ENCODE results near the gene ZBTB39.
"Not testable (repeated sequence)": the region's sequence is repeated elsewhere in the genome, so short reads cannot be mapped to it uniquely, and the experiment has no call there.

The ZBTB39 gene

DNA sequence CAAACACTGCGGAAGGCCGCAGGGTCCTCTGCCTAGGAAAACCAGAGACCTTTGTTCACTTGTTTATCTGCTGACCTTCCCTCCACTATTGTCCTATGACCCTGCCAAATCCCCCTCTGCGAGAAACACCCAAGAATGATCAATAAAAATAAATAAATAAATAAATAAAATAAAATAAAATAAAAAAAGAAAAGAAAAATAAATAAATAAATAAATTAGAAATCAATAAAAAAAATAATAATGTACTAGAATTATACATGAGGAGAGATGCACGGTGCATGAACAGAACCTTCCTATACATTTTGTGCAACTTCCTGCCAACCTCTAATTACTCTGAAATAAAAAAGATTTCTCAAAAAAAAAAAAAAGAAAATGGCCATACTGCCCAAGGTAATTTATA lies 41.2 kb downstream of the ZBTB39 start:
- H3F3A ChIP-seq (ENCODE audit: insufficient read depth, low read length); H2AFZ ChIP-seq (ENCODE audit: low read length); H3K9me3 ChIP-seq (ENCODE audit: low read length); H3K9me2 ChIP-seq (ENCODE audit: low read depth, low read length); H3K27me3 ChIP-seq (ENCODE audit: insufficient read depth, low read length); H3K4me1 ChIP-seq (ENCODE audit: insufficient read depth, low read length, severe bottlenecking); H3K79me2 ChIP-seq (ENCODE audit: insufficient read depth, low read length); H4K20me1 ChIP-seq (ENCODE audit: insufficient read depth, low read length); H3K4me3 ChIP-seq (ENCODE audit: low read depth, low read length, poor library complexity, severe bottlenecking); H3K9ac ChIP-seq (ENCODE audit: low read length); H3K36me3 ChIP-seq (ENCODE audit: insufficient read depth, low read length); H3K27ac ChIP-seq (ENCODE audit: low read depth, low read length, poor library complexity, severe bottlenecking); H3K4me2 ChIP-seq (ENCODE audit: low read length): not testable (repeated sequence)

DNA sequence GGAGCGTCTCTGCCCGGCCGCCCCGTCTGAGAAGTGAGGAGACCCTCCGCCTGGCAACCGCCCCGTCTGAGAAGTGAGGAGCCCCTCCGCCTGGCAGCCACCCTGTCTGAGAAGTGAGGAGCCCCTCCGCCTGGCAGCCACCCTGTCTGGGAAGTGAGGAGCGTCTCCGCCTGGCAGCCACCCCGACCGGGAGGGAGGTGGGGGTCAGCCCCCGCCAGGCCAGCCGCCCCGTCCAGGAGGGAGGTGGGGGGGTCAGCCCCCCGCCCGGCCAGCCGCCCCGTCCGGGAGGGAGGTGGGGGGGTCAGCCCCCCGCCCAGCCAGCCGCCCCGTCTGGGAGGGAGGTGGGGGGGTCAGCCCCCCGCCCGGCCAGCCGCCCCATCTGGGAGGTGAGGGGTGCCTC lies 42.8 kb downstream of the ZBTB39 start:
- not testable (repeated sequence) for H3F3A ChIP-seq (ENCODE audit: insufficient read depth, low read length); H3K36me3 ChIP-seq (ENCODE audit: insufficient read depth, low read length); H2AFZ ChIP-seq (ENCODE audit: low read length); H4K20me1 ChIP-seq (ENCODE audit: insufficient read depth, low read length); H3K79me2 ChIP-seq (ENCODE audit: insufficient read depth, low read length); H3K27me3 ChIP-seq (ENCODE audit: insufficient read depth, low read length); H3K4me2 ChIP-seq (ENCODE audit: low read length); H3K9ac ChIP-seq (ENCODE audit: low read length); H3K4me1 ChIP-seq (ENCODE audit: insufficient read depth, low read length, severe bottlenecking); H3K4me3 ChIP-seq (ENCODE audit: low read depth, low read length, poor library complexity, severe bottlenecking); H3K27ac ChIP-seq (ENCODE audit: low read depth, low read length, poor library complexity, severe bottlenecking); H3K9me2 ChIP-seq (ENCODE audit: low read depth, low read length); H3K9me3 ChIP-seq (ENCODE audit: low read length)

DNA sequence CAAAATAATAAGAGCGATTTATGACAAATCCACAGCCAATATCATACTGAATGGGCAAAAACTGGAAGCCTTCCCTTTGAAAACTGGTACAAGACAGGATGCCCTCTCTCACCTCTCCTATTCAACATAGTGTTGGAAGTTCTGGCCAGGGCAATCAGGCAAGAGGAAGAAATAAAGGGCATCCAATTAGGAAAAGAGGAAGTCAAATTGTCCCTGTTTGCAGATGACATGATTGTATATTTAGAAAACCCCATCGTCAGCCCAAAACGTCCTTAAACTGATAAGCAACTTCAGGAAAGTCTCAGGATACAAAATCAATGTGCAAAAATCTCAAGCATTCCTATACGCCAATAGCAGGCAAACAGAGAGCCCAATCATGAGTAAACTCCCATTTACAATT lies 44.1 kb downstream of the ZBTB39 start:
- not testable (repeated sequence) for H3K4me2 ChIP-seq (ENCODE audit: low read length); H3K27ac ChIP-seq (ENCODE audit: low read depth, low read length, poor library complexity, severe bottlenecking); H3K9me2 ChIP-seq (ENCODE audit: low read depth, low read length); H3K79me2 ChIP-seq (ENCODE audit: insufficient read depth, low read length); H3K9ac ChIP-seq (ENCODE audit: low read length); H3F3A ChIP-seq (ENCODE audit: insufficient read depth, low read length); H2AFZ ChIP-seq (ENCODE audit: low read length); H3K4me1 ChIP-seq (ENCODE audit: insufficient read depth, low read length, severe bottlenecking); H3K36me3 ChIP-seq (ENCODE audit: insufficient read depth, low read length); H3K4me3 ChIP-seq (ENCODE audit: low read depth, low read length, poor library complexity, severe bottlenecking); H3K9me3 ChIP-seq (ENCODE audit: low read length); H3K27me3 ChIP-seq (ENCODE audit: insufficient read depth, low read length); H4K20me1 ChIP-seq (ENCODE audit: insufficient read depth, low read length)

DNA sequence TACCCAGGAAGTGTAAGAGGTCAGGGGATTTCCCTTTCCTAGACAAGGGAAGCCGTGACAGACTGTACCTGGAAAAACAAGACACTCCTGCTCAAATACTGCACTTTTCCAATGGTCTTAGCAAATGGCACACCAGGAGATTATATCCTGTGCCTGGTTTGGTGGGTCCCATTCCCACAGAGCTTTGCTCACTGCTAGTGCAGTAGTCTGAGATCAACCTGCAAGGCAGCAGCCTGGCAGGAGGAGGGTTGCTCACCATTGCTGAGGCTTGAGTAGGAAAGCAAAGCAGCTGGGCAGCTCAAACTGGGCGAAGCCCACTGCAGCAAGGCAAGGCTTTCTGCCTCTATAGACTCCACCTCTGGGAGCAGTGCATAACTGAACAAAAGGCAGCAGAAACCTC lies 47.9 kb downstream of the ZBTB39 start:
- no peaks in the 10 kb centered on the region for H3K9me3 ChIP-seq (ENCODE audit: low read length)
- H3K27ac ChIP-seq (ENCODE audit: low read depth, low read length, poor library complexity, severe bottlenecking) = no peak overlapping the region
- no peak for TF ChIP-seq EZH2 (IDR thresholded peaks at IDR 0.05; ENCODE audit: borderline replicate concordance, low read length)
- TF ChIP-seq, protein P1, sequence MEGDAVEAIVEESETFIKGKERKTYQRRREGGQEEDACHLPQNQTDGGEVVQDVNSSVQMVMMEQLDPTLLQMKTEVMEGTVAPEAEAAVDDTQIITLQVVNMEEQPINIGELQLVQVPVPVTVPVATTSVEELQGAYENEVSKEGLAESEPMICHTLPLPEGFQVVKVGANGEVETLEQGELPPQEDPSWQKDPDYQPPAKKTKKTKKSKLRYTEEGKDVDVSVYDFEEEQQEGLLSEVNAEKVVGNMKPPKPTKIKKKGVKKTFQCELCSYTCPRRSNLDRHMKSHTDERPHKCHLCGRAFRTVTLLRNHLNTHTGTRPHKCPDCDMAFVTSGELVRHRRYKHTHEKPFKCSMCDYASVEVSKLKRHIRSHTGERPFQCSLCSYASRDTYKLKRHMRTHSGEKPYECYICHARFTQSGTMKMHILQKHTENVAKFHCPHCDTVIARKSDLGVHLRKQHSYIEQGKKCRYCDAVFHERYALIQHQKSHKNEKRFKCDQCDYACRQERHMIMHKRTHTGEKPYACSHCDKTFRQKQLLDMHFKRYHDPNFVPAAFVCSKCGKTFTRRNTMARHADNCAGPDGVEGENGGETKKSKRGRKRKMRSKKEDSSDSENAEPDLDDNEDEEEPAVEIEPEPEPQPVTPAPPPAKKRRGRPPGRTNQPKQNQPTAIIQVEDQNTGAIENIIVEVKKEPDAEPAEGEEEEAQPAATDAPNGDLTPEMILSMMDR (IDR thresholded peaks at IDR 0.05; ENCODE audit: low read length) = no peak
- no peaks in the 10 kb centered on the region for H3K79me2 ChIP-seq (ENCODE audit: insufficient read depth, low read length)
- H3K4me2 ChIP-seq (ENCODE audit: low read length) = no peak overlapping the region
- no peaks in the 10 kb centered on the region; the same call in 1 of the 2 replicates for H3K27me3 ChIP-seq (ENCODE audit: insufficient read depth, low read length)
- H2AFZ ChIP-seq (ENCODE audit: low read length) = no peak overlapping the region
- H4K20me1 ChIP-seq (ENCODE audit: insufficient read depth, low read length) = no peaks in the 10 kb centered on the region
- H3K9ac ChIP-seq (ENCODE audit: low read length) = no peak overlapping the region
- no peaks in the 10 kb centered on the region for H3F3A ChIP-seq (ENCODE audit: insufficient read depth, low read length)
- H3K9me2 ChIP-seq (ENCODE audit: low read depth, low read length) = no peaks in the 10 kb centered on the region
- H3K36me3 ChIP-seq (ENCODE audit: insufficient read depth, low read length) = no peaks in the 10 kb centered on the region
- no peak overlapping the region for H3K4me3 ChIP-seq (ENCODE audit: low read depth, low read length, poor library complexity, severe bottlenecking)
- H3K4me1 ChIP-seq (ENCODE audit: insufficient read depth, low read length, severe bottlenecking) = no peaks in the 10 kb centered on the region

All from OCI-LY1 (cell line).